Psoas muscle (tissue), 8 donors: Measurements from ENCODE around the gene GBP3. TPM values are rescaled to one million over a fixed set of nuclear protein-coding genes. Genes with fewer than 3 reads are reported as not detected.
"Not testable (repeated sequence)": the region's sequence is repeated elsewhere in the genome, so short reads cannot be mapped to it uniquely, and the experiment has no call there.

Source experiments
- ATAC-seq, 4 donors: fragments of 200-7000 bp; cut with Tn5 transposase; one replicate each; pipeline ENCODE4 v1.9.1; 2020; ENCODE audit warnings: moderate library complexity in 3 of 4, mild to moderate bottlenecking in 2 of 4
- DNase-seq, 2 donors: peaks; one replicate each; pipeline ENCODE4 v3.0.0-alpha.2; 2020
- H3K27ac ChIP-seq: fragments of 200-600 bp; one replicate; pipeline ENCODE4 v1.8.0; 2022
- H3K27me3 ChIP-seq, 3 donors: fragments of 200-600 bp in 1 of 3; one replicate each; pipeline versions ENCODE4 v1.6.1 to v1.8.0; 2013 to 2022; ENCODE audit warnings: low read length in 2 of 3, mild to moderate bottlenecking in 2 of 3, moderate library complexity in 1 of 3; ENCODE audit not compliant: insufficient read depth in 3 of 3
- H3K36me3 ChIP-seq, 2 donors: fragments of 200-600 bp in 1 of 2; one replicate each; pipeline versions ENCODE4 v1.6.1 to v1.8.0; 2013 to 2022; ENCODE audit warnings: low read depth in 1 of 2, mild to moderate bottlenecking in 1 of 2, moderate library complexity in 1 of 2; ENCODE audit not compliant: insufficient read depth in 1 of 2
- H3K4me1 ChIP-seq: fragments of 200-600 bp; one replicate; pipeline ENCODE4 v1.8.0; 2022
- H3K4me3 ChIP-seq: fragments of 200-600 bp; one replicate; pipeline ENCODE4 v1.8.0; 2022; ENCODE audit warnings: mild to moderate bottlenecking
- H3K9me3 ChIP-seq: fragments of 200-600 bp; one replicate; pipeline ENCODE4 v1.8.0; 2022
- CTCF ChIP-seq: fragments of 200-600 bp; IDR thresholded peaks from one replicate; pipeline ENCODE4 v1.8.0; 2022; ENCODE audit warnings: antibody characterized with exemption
- WGBS, 3 donors: extraction: QIAGEN DNeasy Blood & Tissue Kit; methylation state at CpG; one replicate each; pipeline versions ENCODE4 v1.1.6 to v1.1.7; 2013; 5-methylcytosine and 5-hydroxymethylcytosine counted together
- intact Hi-C, 2 donors: fragments of 100-400 bp; cut with DNase I; formaldehyde crosslinking; loops; one replicate each; pipeline versions ENCODE4 v1.11.0 to v1.14.2; 2022
- polyA plus RNA-seq, 3 donors: library from polyadenylated mRNA; stranded (reverse); fragments of 200-250 nt; gene quantifications; one replicate each; pipeline ENCODE4 v1.2.3, GENCODE V29; 2013
- total RNA-seq, 4 donors: library from RNA; stranded (reverse); fragmentation: NEBNext Ultra II Directional in 2 of 4; extraction: Animal tissue kit (Norgen Biotek cat#: 25700) in 2 of 4; gene quantifications; one replicate each; pipeline versions ENCODE4 v1.2.1 to v1.2.4, GENCODE V29; 2021 to 2023
- donor health status: healthy with polysubstance abuse.
- donor health status: DM: no; HTN: no; CAD: no; lungs with moderate emphysema.
- donor health status: Bipolar disorder and iron deficiency.
- donor health status: healthy.
- donor health status: DM: yes; HTN: yes; CAD: no.
- donor health status: DM: no; HTN: no; CAD: no.
- donor health status: DM: no; HTN: no; CAD: no.
- donor health status: DM: yes; HTN: yes; CAD: no.

Gene GBP3
- total and polyA plus RNA-seq, 7 donors = 0.56 to 5.3 (median 1.4) TPM

GRCh38 chr1:88985032-88985431, 37.6 kb downstream of the GBP3 start:
- 47 to 60% (median 53%) methylated on average over 1 of the region's 1 CpG for WGBS, 3 donors
- intact Hi-C loops = no loop called here
- ATAC-seq (peak in 2 of 4 donors; percentile 36 to 56), DNase-seq (no peak)
- Histone ChIP-seq H3K27me3 (no peaks in the 10 kb centered on the region), H3K36me3 (peaks cover 0 to 32% of the 10 kb centered on the region in 2 donors), H3K4me1 (peaks cover 7% of the 10 kb centered on the region), H3K27ac (peak overlapping the region; percentile 13), H3K9me3 (no peaks in the 10 kb centered on the region), H3K4me3 (no peak overlapping the region)
- no peak for TF ChIP-seq CTCF

GRCh38 chr1:88984569-88984968, 38.1 kb downstream of the GBP3 start:
- intact Hi-C loops = no loop called here
- ATAC-seq (peak in 1 of 4 donors; percentile 15), DNase-seq (no peak)
- 65 to 70% (median 65%) methylated on average over 1 of the region's 1 CpG for WGBS, 3 donors
- peaks cover 11% of the 10 kb centered on the region for H3K4me1 ChIP-seq
- TF ChIP-seq CTCF = no peak
- no peaks in the 10 kb centered on the region for H3K9me3 ChIP-seq
- peak overlapping the region; percentile 39 for H3K4me3 ChIP-seq
- no peak overlapping the region for H3K27ac ChIP-seq
- H3K27me3 ChIP-seq = no peaks in the 10 kb centered on the region
- peaks cover 0 to 32% of the 10 kb centered on the region in 2 donors for H3K36me3 ChIP-seq

- DNase-seq (no peak), ATAC-seq (peak in 2 of 4 donors; percentile 46 to 76)
- peak overlapping the region; percentile 39 for H3K4me3 ChIP-seq
- H3K27ac ChIP-seq = no peak overlapping the region
- 82 to 85% (median 83%) methylated on average over 17 of the region's 17 CpGs for WGBS, 3 donors
- H3K36me3 ChIP-seq = peaks cover 0 to 32% of the 10 kb centered on the region in 2 donors
- no peaks in the 10 kb centered on the region for H3K27me3 ChIP-seq
- H3K4me1 ChIP-seq = peaks cover 13% of the 10 kb centered on the region
- intact Hi-C loops = no loop called here
- H3K9me3 ChIP-seq = no peaks in the 10 kb centered on the region
- peak; percentile 57 for TF ChIP-seq CTCF
Observed at GRCh38 chr1:88983791-88984559, 38.7 kb downstream of the GBP3 start.

- no peak overlapping the region for H3K4me3 ChIP-seq
- intact Hi-C loops = no loop called here
- peaks cover 0 to 24% of the 10 kb centered on the region in 2 donors for H3K36me3 ChIP-seq
- H3K4me1 ChIP-seq = peaks cover 13% of the 10 kb centered on the region
- H3K27me3 ChIP-seq = no peaks in the 10 kb centered on the region
- no peak overlapping the region for H3K27ac ChIP-seq
- no peak for DNase-seq
- no peak for ATAC-seq
- H3K9me3 ChIP-seq = no peaks in the 10 kb centered on the region
- TF ChIP-seq CTCF = no peak
Observed at GRCh38 chr1:88982055-88982454, 40.6 kb downstream of the GBP3 start.

- 84 to 92% (median 90%) methylated on average over 2 of the region's 2 CpGs for WGBS, 3 donors
- Histone ChIP-seq H3K4me1 (peaks cover 13% of the 10 kb centered on the region), H3K36me3 (peaks cover 0 to 19% of the 10 kb centered on the region in 2 donors)
- H3K27ac ChIP-seq, H3K9me3 ChIP-seq, H3K27me3 ChIP-seq, ATAC-seq, DNase-seq, intact Hi-C loops, H3K4me3 ChIP-seq: not testable (repeated sequence)
Observed at GRCh38 chr1:88981506-88981905, 41.2 kb downstream of the GBP3 start.
